ENCODE measurements around the gene NCBP2. TPM values are rescaled to one million over a fixed set of nuclear protein-coding genes. Genes with fewer than 3 reads are reported as not detected.
A peak's percentile ranks its signal among the peaks of the same experiment; 100 is the strongest.

Gene NCBP2
- total RNA-seq, 1 experiment from 2014 or later: 120 TPM

DNA sequence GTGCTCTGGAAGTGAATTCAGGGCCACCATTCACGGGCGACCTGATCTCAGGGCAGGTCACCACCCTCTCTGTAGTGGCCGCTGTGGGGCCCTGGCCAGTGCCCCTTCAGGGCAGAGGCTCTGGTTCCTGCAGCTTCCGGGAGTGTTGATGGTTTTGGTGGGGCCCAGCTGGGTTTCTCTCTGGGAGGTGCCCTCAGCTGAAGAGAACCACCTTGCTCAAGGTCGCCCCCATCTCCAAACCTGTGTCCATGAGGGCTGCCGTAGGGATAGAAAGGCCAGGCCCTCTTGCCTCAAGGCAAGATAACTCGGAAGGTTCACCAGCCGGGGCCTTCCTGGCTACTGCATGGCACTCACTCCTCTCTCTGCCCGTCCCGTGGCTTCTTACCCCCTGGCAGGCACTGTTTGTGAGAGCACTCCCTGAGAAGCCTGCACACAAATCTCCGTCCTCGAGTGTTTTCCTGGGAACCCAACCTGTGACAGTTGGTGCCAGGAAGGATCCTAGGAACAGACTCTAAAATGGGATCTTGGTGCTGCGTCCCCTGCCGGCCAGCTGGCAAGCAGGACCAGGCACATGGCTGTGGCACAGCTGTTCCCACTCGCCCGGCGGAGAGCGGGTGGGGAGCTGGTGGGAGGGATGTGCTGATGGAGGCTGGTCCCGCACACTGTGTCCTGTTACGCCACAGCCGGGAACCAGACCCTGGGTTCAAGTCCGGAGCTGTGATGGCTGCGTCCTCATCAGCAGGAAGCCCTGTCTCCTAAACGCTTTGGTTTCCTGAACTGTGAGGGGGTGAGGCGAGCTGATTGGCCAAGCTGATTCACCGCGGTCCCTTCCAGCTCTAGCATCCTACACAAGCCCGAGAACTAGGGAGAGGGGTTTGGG is 49.5 kb upstream of the NCBP2 start:
- H2BK120ac ChIP-seq (ENCODE audit: low read depth, low read length, poor library complexity, severe bottlenecking): no peak overlapping the region
- H3K4me1 ChIP-seq (ENCODE audit: insufficient read depth, low read length): no peaks in the 10 kb centered on the region
- H2AK5ac ChIP-seq (ENCODE audit: insufficient read length, low read length): no peak overlapping the region
- H3K79me1 ChIP-seq (ENCODE audit: insufficient read depth, low read depth, low read length, poor library complexity, severe bottlenecking): no peaks in the 10 kb centered on the region
- no peak overlapping the region for H4K91ac ChIP-seq (ENCODE audit: insufficient read length, low read depth, low read length)
- no peak overlapping the region for H3K23ac ChIP-seq (ENCODE audit: insufficient read length, low read depth, low read length)
- H3K4me1 Mint-ChIP-seq: peaks cover 0 to 10% of the 10 kb centered on the region in 2 experiments; a peak in 3 of 4 replicates
- H3K27me3 Mint-ChIP-seq (ENCODE audit: low read depth): peaks cover 2% of the 10 kb centered on the region
- H3K79me2 ChIP-seq (ENCODE audit: insufficient read depth, low read length): no peaks in the 10 kb centered on the region
- H3K9me3 ChIP-seq (ENCODE audit: control insufficient read depth, low read depth, low read length): no peaks in the 10 kb centered on the region
- no peak overlapping the region for H2BK12ac ChIP-seq (ENCODE audit: insufficient read length, low read depth, low read length)
- H3K4me3 Mint-ChIP-seq: no peak overlapping the region
- TF ChIP-seq, protein P1, sequence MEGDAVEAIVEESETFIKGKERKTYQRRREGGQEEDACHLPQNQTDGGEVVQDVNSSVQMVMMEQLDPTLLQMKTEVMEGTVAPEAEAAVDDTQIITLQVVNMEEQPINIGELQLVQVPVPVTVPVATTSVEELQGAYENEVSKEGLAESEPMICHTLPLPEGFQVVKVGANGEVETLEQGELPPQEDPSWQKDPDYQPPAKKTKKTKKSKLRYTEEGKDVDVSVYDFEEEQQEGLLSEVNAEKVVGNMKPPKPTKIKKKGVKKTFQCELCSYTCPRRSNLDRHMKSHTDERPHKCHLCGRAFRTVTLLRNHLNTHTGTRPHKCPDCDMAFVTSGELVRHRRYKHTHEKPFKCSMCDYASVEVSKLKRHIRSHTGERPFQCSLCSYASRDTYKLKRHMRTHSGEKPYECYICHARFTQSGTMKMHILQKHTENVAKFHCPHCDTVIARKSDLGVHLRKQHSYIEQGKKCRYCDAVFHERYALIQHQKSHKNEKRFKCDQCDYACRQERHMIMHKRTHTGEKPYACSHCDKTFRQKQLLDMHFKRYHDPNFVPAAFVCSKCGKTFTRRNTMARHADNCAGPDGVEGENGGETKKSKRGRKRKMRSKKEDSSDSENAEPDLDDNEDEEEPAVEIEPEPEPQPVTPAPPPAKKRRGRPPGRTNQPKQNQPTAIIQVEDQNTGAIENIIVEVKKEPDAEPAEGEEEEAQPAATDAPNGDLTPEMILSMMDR (conservative IDR thresholded peaks at IDR 0.05): no peak
- no peak overlapping the region for H2BK20ac ChIP-seq (ENCODE audit: low read depth, low read length, poor library complexity, severe bottlenecking)
- peak; percentile 40 for DNase-seq
- H3K27me3 ChIP-seq (ENCODE audit: insufficient read depth, low read length): no peaks in the 10 kb centered on the region
- no peak overlapping the region for H3T11ph ChIP-seq (ENCODE audit: low read length)
- no peak overlapping the region for H3K9ac ChIP-seq (ENCODE audit: extremely low read depth, insufficient read length, low read length)
- H3K18ac ChIP-seq (ENCODE audit: insufficient read length, low read depth, low read length): no peak overlapping the region
- no peak overlapping the region for H3K27ac ChIP-seq (ENCODE audit: insufficient read length, low read depth, low read length)
- no peak overlapping the region for H4K8ac ChIP-seq (replicated peaks; ENCODE audit: insufficient read length, low read depth, low read length)
- H2BK15ac ChIP-seq (ENCODE audit: low read depth, low read length): no peak overlapping the region
- no peaks in the 10 kb centered on the region for H4K20me1 ChIP-seq (ENCODE audit: control insufficient read depth, insufficient read depth, insufficient read length)
- WGBS (ENCODE audit: extremely low coverage, insufficient read length, low lambda C conversion rate): no CpG with 5 or more reads among the region's 28 CpGs
- H2BK5ac ChIP-seq (ENCODE audit: insufficient read length, low read length): no peak overlapping the region
- no peak overlapping the region; the same call in 1 of the 2 replicates for H3K14ac ChIP-seq (ENCODE audit: insufficient read depth, low read length)
- H3K4me2 ChIP-seq (ENCODE audit: insufficient read depth, insufficient read length, low read length): no peak overlapping the region
- H3K9me3 Mint-ChIP-seq: no peaks in the 10 kb centered on the region; a peak in 1 of 5 replicates
- no peak overlapping the region for H4K5ac ChIP-seq (ENCODE audit: insufficient read length, low read depth, low read length)
- no peaks in the 10 kb centered on the region for H3K23me2 ChIP-seq (ENCODE audit: insufficient read length, low read depth, low read length, poor library complexity, severe bottlenecking)
- no peak overlapping the region for H2AFZ ChIP-seq (ENCODE audit: low read length)
- no peaks in the 10 kb centered on the region for H3K36me3 Mint-ChIP-seq (ENCODE audit: insufficient read depth in 1 of 3, low read depth in 3 of 3)
- no peak overlapping the region; a peak in 1 of 7 replicates for H3K27ac Mint-ChIP-seq
- H3K56ac ChIP-seq (ENCODE audit: insufficient read length, low read depth, low read length): no peak overlapping the region
- no peak overlapping the region for H3K4ac ChIP-seq (ENCODE audit: low read depth, low read length)
